HL-60 (cell line): ENCODE data around the gene UPF2.

ENCODE experiments used
- DNase-seq, 2 experiments: peaks; one replicate each; pipeline ENCODE4 v3.0.0-alpha.2; 2010 to 2020; ENCODE audit warnings: low read depth in 1 of 2, low spot score in 1 of 2
- H3K27ac ChIP-seq: fragments of 250-450 bp; sonication (Bioruptor Pico); replicated peaks from 2 replicates; pipeline ENCODE4 v1.5.1; 2020; ENCODE audit warnings: mild to moderate bottlenecking, moderate library complexity
- H3K27me3 ChIP-seq: fragments of 250-450 bp; sonication (Bioruptor Pico); 2 replicates; pipeline ENCODE4 v1.5.1; 2021; ENCODE audit warnings: mild to moderate bottlenecking, moderate library complexity; ENCODE audit not compliant: insufficient read depth, poor library complexity, severe bottlenecking
- H3K4me3 ChIP-seq: replicated peaks from 2 replicates; pipeline ENCODE4 v1.5.1; 2011; ENCODE audit warnings: mild to moderate bottlenecking, control low read depth, low read length; ENCODE audit not compliant: insufficient read depth
- CTCF ChIP-seq: IDR thresholded peaks from one replicate; pipeline ENCODE4 v1.5.1; 2011; ENCODE audit warnings: low read length, control low read depth, inconsistent platforms; ENCODE audit not compliant: insufficient read depth
- GABPA ChIP-seq: IDR thresholded peaks from 2 replicates; pipeline ENCODE4 v1.6.1; 2012; ENCODE audit warnings: low read depth
- POLR2AphosphoS5 ChIP-seq: IDR thresholded peaks from 2 replicates; pipeline ENCODE4 v1.6.1; 2012; ENCODE audit warnings: low read depth
- REST ChIP-seq: IDR thresholded peaks from 2 replicates; pipeline ENCODE4 v1.6.1; 2012; ENCODE audit warnings: low read depth; ENCODE audit not compliant: insufficient replicate concordance
- SPI1 ChIP-seq: IDR thresholded peaks from 2 replicates; pipeline ENCODE4 v1.6.1; 2012; ENCODE audit warnings: low read depth, mild to moderate bottlenecking, borderline replicate concordance

The UPF2 gene

GRCh38 chr10:11958956-11959355 lies 83.7 kb downstream of the UPF2 start:
- TF ChIP-seq CTCF = no peak
- TF ChIP-seq POLR2AphosphoS5 = no peak
- no peak for TF ChIP-seq REST
- TF ChIP-seq SPI1 = no peak
- no peak for TF ChIP-seq GABPA

GRCh38 chr10:11951695-11952094 lies 90.9 kb downstream of the UPF2 start:
- no peak for DNase-seq
- no peaks in the 10 kb centered on the region for H3K27me3 ChIP-seq
- TF ChIP-seq GABPA = no peak
- no peak for TF ChIP-seq POLR2AphosphoS5
- TF ChIP-seq CTCF = no peak
- no peak for TF ChIP-seq SPI1
- no peak overlapping the region for H3K4me3 ChIP-seq
- no peak overlapping the region for H3K27ac ChIP-seq

More at GRCh38 chr10:11958956-11959355, 83.7 kb downstream of the UPF2 start:
- no peak overlapping the region for H3K4me3 ChIP-seq
- DNase-seq = no peak
- H3K27me3 ChIP-seq = no peaks in the 10 kb centered on the region
- H3K27ac ChIP-seq = no peak overlapping the region

- TF ChIP-seq POLR2AphosphoS5 = no peak
- TF ChIP-seq REST = no peak
- TF ChIP-seq SPI1 = no peak
- TF ChIP-seq GABPA = no peak
- no peak for TF ChIP-seq CTCF
- Histone ChIP-seq H3K27me3 (no peaks in the 10 kb centered on the region), H3K4me3 (no peak overlapping the region), H3K27ac (no peak overlapping the region)
- no peak for DNase-seq
Observed at GRCh38 chr10:11950325-11951018, 92.1 kb downstream of the UPF2 start.

GRCh38 chr10:11949152-11949551 lies 93.5 kb downstream of the UPF2 start:
- Histone ChIP-seq H3K4me3 (no peak overlapping the region), H3K27me3 (no peaks in the 10 kb centered on the region), H3K27ac (no peak overlapping the region)
- DNase-seq = no peak
- no peak for TF ChIP-seq CTCF
- no peak for TF ChIP-seq POLR2AphosphoS5
